Astrocyte (in vitro differentiated cells and primary cell): Measurements from ENCODE around the gene FAP. TPM values are rescaled to one million over a fixed set of nuclear protein-coding genes. Genes with fewer than 3 reads are reported as not detected.
A peak's percentile ranks its signal among the peaks of the same experiment; 100 is the strongest.

Experiments
- DNase-seq: peaks from one replicate; pipeline ENCODE4 v3.0.0-alpha.2; 2010; ENCODE audit warnings: low read depth
- FAIRE-seq: peaks from 2 replicates; lab custom pipeline; 2011; peaks lifted over from hg19 to GRCh38; lab: Jason Lieb, UNC
- H2AFZ ChIP-seq: 2 replicates; pipeline ENCODE4 v1.6.0; 2012; ENCODE audit warnings: low read depth, low read length, inconsistent platforms
- H3K27ac ChIP-seq: 2 replicates; pipeline ENCODE4 v1.5.1; 2011; ENCODE audit warnings: low read depth, low read length, inconsistent platforms
- H3K27me3 ChIP-seq: 2 replicates; pipeline ENCODE4 v1.6.0; 2011; ENCODE audit warnings: low read length, inconsistent platforms; ENCODE audit not compliant: insufficient read depth
- H3K36me3 ChIP-seq: 2 replicates; pipeline ENCODE4 v1.5.1; 2011; ENCODE audit warnings: low read length, inconsistent platforms; ENCODE audit not compliant: insufficient read depth
- H3K4me1 ChIP-seq: 2 replicates; pipeline ENCODE4 v1.5.1; 2011; ENCODE audit warnings: low read length, inconsistent platforms; ENCODE audit not compliant: insufficient read depth
- H3K4me2 ChIP-seq: 2 replicates; pipeline ENCODE4 v1.6.0; 2012; ENCODE audit warnings: low read length, inconsistent platforms
- H3K4me3 ChIP-seq: 2 replicates; pipeline ENCODE4 v1.5.1; 2011; ENCODE audit warnings: low read depth, mild to moderate bottlenecking, low read length, inconsistent platforms; ENCODE audit not compliant: insufficient read depth
- H3K79me2 ChIP-seq: 2 replicates; pipeline ENCODE4 v1.6.0; 2012; ENCODE audit warnings: mild to moderate bottlenecking, low read length, inconsistent platforms; ENCODE audit not compliant: insufficient read depth
- H3K9ac ChIP-seq: 2 replicates; pipeline ENCODE4 v1.6.0; 2012; ENCODE audit warnings: mild to moderate bottlenecking, low read length, inconsistent platforms
- H3K9me3 ChIP-seq: 2 replicates; pipeline ENCODE4 v1.5.1; 2012; ENCODE audit warnings: low read depth, mild to moderate bottlenecking, low read length, inconsistent platforms; ENCODE audit not compliant: insufficient read depth
- H4K20me1 ChIP-seq: 2 replicates; pipeline ENCODE4 v1.6.0; 2012; ENCODE audit warnings: low read length, inconsistent platforms; ENCODE audit not compliant: insufficient read depth
- H3K27ac Mint-ChIP-seq: one replicate; pipeline ENCODE4 v1.8.0; 2021; ENCODE audit warnings: mild to moderate bottlenecking, mixed read lengths; ENCODE audit not compliant: unreplicated experiment
- H3K27me3 Mint-ChIP-seq: one replicate; pipeline ENCODE4 v1.8.0; 2021; ENCODE audit warnings: low read depth, mixed read lengths; ENCODE audit not compliant: unreplicated experiment
- H3K36me3 Mint-ChIP-seq: one replicate; pipeline ENCODE4 v1.8.0; 2021; ENCODE audit warnings: low read depth, mixed read lengths; ENCODE audit not compliant: unreplicated experiment
- H3K4me1 Mint-ChIP-seq: one replicate; pipeline ENCODE4 v1.8.0; 2021; ENCODE audit warnings: low read depth, mixed read lengths; ENCODE audit not compliant: unreplicated experiment
- H3K4me3 Mint-ChIP-seq: one replicate; pipeline ENCODE4 v1.8.0; 2021; ENCODE audit warnings: mild to moderate bottlenecking, moderate library complexity, mixed read lengths; ENCODE audit not compliant: unreplicated experiment
- H3K9me3 Mint-ChIP-seq: one replicate; pipeline ENCODE4 v1.8.0; 2021; ENCODE audit warnings: mild to moderate bottlenecking, mixed read lengths; ENCODE audit not compliant: unreplicated experiment
- EZH2 ChIP-seq: IDR thresholded peaks from 2 replicates; pipeline ENCODE4 v1.6.1; 2012; ENCODE audit warnings: mild to moderate bottlenecking, low read length, inconsistent platforms; ENCODE audit not compliant: insufficient read depth
- total RNA-seq: library from RNA; stranded (reverse); gene quantifications from 2 replicates; pipeline ENCODE4 v1.2.1, GENCODE V29; 2021
- TF ChIP-seq, protein P1 (sequence below): IDR thresholded peaks from 2 replicates; pipeline ENCODE4 v1.5.1; 2011; ENCODE audit warnings: low read depth, mild to moderate bottlenecking, inconsistent platforms, low read length, moderate library complexity; ENCODE audit not compliant: insufficient read depth

Gene FAP
- total RNA-seq, 1 donor from 2014 or later = 1.3 TPM

DNA sequence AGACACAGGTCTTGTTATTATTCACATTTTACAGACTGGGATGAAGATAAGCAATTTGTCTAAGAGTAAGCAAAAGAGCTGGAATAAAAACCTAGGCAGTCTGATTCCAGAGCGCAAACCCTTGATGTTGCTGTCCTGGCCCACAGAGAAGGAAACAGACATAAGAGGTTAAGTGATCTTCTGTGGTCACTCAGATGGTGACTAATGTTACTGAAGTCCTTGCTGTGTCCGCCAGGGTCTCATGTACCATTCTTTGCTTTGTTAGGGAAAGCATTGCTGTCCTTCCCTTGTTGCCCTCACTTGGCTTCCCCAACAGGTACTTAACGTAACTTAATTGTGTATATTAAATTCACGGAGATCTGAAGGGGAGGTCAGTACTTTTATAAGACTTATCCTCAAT, 14.9 kb upstream of the FAP start:
- H3K27ac ChIP-seq = peak overlapping the region; percentile 23
- H4K20me1 ChIP-seq = no peaks in the 10 kb centered on the region
- TF ChIP-seq, protein P1, sequence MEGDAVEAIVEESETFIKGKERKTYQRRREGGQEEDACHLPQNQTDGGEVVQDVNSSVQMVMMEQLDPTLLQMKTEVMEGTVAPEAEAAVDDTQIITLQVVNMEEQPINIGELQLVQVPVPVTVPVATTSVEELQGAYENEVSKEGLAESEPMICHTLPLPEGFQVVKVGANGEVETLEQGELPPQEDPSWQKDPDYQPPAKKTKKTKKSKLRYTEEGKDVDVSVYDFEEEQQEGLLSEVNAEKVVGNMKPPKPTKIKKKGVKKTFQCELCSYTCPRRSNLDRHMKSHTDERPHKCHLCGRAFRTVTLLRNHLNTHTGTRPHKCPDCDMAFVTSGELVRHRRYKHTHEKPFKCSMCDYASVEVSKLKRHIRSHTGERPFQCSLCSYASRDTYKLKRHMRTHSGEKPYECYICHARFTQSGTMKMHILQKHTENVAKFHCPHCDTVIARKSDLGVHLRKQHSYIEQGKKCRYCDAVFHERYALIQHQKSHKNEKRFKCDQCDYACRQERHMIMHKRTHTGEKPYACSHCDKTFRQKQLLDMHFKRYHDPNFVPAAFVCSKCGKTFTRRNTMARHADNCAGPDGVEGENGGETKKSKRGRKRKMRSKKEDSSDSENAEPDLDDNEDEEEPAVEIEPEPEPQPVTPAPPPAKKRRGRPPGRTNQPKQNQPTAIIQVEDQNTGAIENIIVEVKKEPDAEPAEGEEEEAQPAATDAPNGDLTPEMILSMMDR = no peak
- no peak for TF ChIP-seq EZH2
- no peak overlapping the region for H3K4me3 Mint-ChIP-seq
- FAIRE-seq (no peak), DNase-seq (peak; percentile 62)
- H3K36me3 ChIP-seq = no peaks in the 10 kb centered on the region
- H3K4me1 ChIP-seq = peaks cover 21% of the 10 kb centered on the region
- no peaks in the 10 kb centered on the region for H3K9me3 Mint-ChIP-seq
- no peaks in the 10 kb centered on the region for H3K9me3 ChIP-seq
- peak overlapping the region; percentile 81 for H3K27ac Mint-ChIP-seq
- peaks cover 42% of the 10 kb centered on the region for H3K4me1 Mint-ChIP-seq
- no peaks in the 10 kb centered on the region for H3K27me3 ChIP-seq
- no peak overlapping the region for H3K4me3 ChIP-seq
- H3K36me3 Mint-ChIP-seq = no peaks in the 10 kb centered on the region
- peak overlapping the region; percentile 39 for H2AFZ ChIP-seq
- H3K79me2 ChIP-seq = no peaks in the 10 kb centered on the region
- H3K27me3 Mint-ChIP-seq = no peaks in the 10 kb centered on the region
- H3K4me2 ChIP-seq = peak overlapping the region; percentile 20
- no peak overlapping the region for H3K9ac ChIP-seq

DNA sequence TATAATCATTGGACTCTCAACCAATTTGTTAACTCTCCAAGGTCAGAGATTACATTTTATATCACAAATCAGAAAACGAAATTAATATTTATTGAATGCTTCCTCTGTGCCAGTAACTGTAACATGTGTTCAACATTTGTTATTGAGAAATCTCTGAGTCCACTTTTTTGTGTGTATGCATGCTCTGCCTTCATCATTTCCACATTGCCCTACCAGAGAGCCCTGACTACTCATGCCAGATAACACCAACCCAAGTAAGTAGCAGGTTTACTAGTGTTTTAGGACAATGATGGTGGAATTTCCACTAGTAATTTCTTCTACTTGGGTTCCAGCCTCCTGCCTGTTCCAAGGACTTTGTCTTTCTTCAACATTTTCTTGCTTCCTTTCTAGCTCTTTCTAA, 14.2 kb upstream of the FAP start:
- FAIRE-seq (no peak), DNase-seq (no peak)
- Histone ChIP-seq H3K27ac (no peak overlapping the region), H3K4me3 (no peak overlapping the region), H3K79me2 (no peaks in the 10 kb centered on the region), H3K9me3 (no peaks in the 10 kb centered on the region), H3K27me3 (no peaks in the 10 kb centered on the region), H3K9ac (no peak overlapping the region), H4K20me1 (no peaks in the 10 kb centered on the region), H3K4me2 (no peak overlapping the region), H3K36me3 (no peaks in the 10 kb centered on the region), H2AFZ (no peak overlapping the region), H3K4me1 (peaks cover 21% of the 10 kb centered on the region)
- H3K27ac Mint-ChIP-seq = no peak overlapping the region
- H3K4me1 Mint-ChIP-seq = peaks cover 42% of the 10 kb centered on the region
- H3K36me3 Mint-ChIP-seq = no peaks in the 10 kb centered on the region
- no peaks in the 10 kb centered on the region for H3K9me3 Mint-ChIP-seq
- no peak overlapping the region for H3K4me3 Mint-ChIP-seq
- no peaks in the 10 kb centered on the region for H3K27me3 Mint-ChIP-seq
- TF ChIP-seq, protein P1 = no peak
- TF ChIP-seq EZH2 = no peak

DNA sequence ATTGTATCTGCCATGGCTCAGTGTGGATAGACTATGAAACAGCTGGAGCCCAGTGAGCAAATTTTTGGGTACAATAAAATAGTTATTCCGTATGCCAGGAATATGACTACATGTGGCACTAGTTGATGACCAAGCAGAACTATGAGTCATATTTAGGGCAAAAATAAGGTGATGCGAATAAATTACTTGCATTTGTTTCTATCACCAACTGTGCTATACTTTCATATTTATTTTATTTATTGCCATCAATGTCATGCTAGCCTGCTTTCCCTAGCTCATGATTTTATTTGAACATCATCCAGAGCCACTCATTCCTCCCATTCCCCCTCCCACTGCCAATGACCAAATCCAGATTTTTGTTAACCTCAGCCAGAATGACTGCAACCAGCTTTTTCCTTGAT, 13.3 kb upstream of the FAP start:
- no peak overlapping the region for H3K27ac Mint-ChIP-seq

More for the DNA sequence above, 13.3 kb upstream of the FAP start:
- TF ChIP-seq EZH2 = no peak
- TF ChIP-seq, protein P1 = no peak
- Mint-ChIP-seq H3K4me1 (peaks cover 36% of the 10 kb centered on the region), H3K27me3 (no peaks in the 10 kb centered on the region), H3K36me3 (no peaks in the 10 kb centered on the region), H3K4me3 (no peak overlapping the region), H3K9me3 (no peaks in the 10 kb centered on the region)
- no peaks in the 10 kb centered on the region for H3K9me3 ChIP-seq
- H3K4me1 ChIP-seq = peaks cover 19% of the 10 kb centered on the region
- no peaks in the 10 kb centered on the region for H3K27me3 ChIP-seq
- H3K4me3 ChIP-seq = no peak overlapping the region
- no peaks in the 10 kb centered on the region for H3K36me3 ChIP-seq
- no peak overlapping the region for H3K9ac ChIP-seq
- no peaks in the 10 kb centered on the region for H3K79me2 ChIP-seq
- FAIRE-seq (peak; percentile 20), DNase-seq (peak; percentile 64)
- no peak overlapping the region for H2AFZ ChIP-seq
- H4K20me1 ChIP-seq = no peaks in the 10 kb centered on the region
- H3K4me2 ChIP-seq = peak overlapping the region; percentile 11
- H3K27ac ChIP-seq = no peak overlapping the region
